Breast epithelium (tissue), 3 donors: Measurements from ENCODE around the gene DOK5.

ENCODE experiments used
- CTCF ChIP-seq, 3 donors: fragments of 450-650 bp; IDR thresholded peaks; one replicate each; pipeline ENCODE4 v1.5.1; 2016 to 2017; ENCODE audit warnings: antibody characterized with exemption in 3 of 3, mild to moderate bottlenecking in 3 of 3, moderate library complexity in 3 of 3
- POLR2A ChIP-seq: fragments of 450-650 bp; IDR thresholded peaks from one replicate; pipeline ENCODE4 v1.6.1; 2016; ENCODE audit warnings: antibody characterized with exemption, mild to moderate bottlenecking, moderate library complexity
- POLR2AphosphoS5 ChIP-seq, 3 donors: sonication (generic); formaldehyde crosslinking; IDR thresholded peaks; one replicate each; pipeline ENCODE4 v1.6.1; 2017; ENCODE audit warnings: antibody characterized with exemption in 3 of 3

DNA sequence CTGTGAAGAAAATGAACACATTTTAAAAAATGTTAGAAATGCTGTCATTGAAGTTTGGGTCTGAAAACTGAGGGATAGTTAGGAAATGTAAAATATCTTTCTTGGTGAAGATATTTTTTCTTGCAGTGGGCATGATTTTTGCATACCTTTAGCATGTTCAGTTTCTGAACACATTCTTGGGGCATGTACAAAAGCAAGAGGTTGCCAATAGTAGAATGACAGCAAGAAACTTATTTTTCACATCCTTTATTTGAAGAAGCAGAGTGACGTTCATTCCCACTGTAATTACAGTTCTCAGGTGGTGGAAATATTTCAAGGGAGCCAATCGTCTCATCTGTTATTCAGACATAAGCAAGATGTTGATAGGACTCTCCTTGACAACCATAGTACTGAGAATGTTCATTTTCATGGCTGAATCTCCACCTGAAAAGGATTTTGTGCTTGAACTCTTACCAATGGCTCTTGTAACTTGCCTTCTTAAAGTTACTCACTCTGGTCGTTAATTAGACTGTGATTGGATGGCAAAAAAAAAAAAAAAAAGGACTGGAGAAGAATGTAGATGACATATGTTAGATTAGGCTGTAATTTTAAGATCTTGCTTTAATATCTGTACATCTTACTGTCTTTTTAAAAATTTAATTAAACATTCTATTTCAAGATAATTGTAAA is 74.4 kb downstream of the DOK5 start:
- TF ChIP-seq POLR2A = no peak
- no peak for TF ChIP-seq CTCF (IDR thresholded peaks at IDR 0.05)
- TF ChIP-seq POLR2AphosphoS5 (IDR thresholded peaks at IDR 0.05) = no peak
